ENCODE data around the gene ASB7.

ASB7 gene

DNA sequence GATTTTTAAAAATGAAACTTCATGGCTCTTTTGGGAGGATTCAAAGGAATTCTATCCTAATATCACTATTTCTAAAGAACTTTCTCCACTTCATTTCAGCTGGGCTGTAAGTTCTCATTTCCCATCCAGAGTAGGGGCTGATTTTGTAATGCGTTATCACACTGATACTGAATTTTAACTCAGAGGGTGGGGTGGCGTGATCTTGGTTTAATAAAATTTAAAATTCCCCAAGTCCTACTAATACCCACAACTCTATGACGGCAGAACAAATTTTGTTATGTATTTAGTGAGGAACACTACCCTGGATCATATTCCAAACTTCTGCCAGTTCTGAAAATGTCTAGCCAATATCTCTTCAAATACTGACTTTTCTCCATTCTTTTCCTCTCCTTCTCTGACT lies 92.7 kb downstream of the ASB7 start:
- H3K4me1 ChIP-seq (ENCODE audit: insufficient read depth, low read length): no peaks in the 10 kb centered on the region
- H3K27me3 ChIP-seq (ENCODE audit: insufficient read depth, low read length): peaks cover 2% of the 10 kb centered on the region
- H2AFZ ChIP-seq (ENCODE audit: low read depth, low read length): no peak overlapping the region
- H3K9me3 ChIP-seq (ENCODE audit: low read length): no peaks in the 10 kb centered on the region
- H3K36me3 ChIP-seq (ENCODE audit: insufficient read depth, low read length): no peaks in the 10 kb centered on the region
- H3K4me3 ChIP-seq (ENCODE audit: low read length): no peak overlapping the region

DNA sequence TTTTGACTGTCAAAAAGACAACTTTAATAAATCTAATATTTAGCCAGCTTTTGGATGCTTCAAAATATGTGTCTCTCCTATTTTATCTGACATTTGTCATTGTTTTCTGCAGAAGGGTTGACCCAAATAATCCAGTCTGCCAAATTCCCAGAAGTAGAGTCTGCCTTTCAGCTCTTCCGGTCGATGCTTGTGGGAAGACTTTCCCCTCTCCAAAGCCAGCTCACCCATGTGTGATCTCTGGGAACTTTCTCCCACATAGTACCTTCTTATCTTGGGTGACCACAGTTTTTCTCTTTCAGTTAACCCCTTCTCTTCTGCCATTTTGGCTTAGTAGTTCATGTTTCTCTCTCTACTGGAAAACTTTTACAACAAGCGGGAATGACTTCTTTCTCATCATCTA lies 94.1 kb downstream of the ASB7 start:
- Histone ChIP-seq H3K27me3 (ENCODE audit: insufficient read depth, low read length) (peaks cover 2% of the 10 kb centered on the region), H3K4me3 (ENCODE audit: low read length) (no peak overlapping the region), H3K9me3 (ENCODE audit: low read length) (no peaks in the 10 kb centered on the region), H3K4me1 (ENCODE audit: insufficient read depth, low read length) (no peaks in the 10 kb centered on the region), H2AFZ (ENCODE audit: low read depth, low read length) (no peak overlapping the region), H3K36me3 (ENCODE audit: insufficient read depth, low read length) (no peaks in the 10 kb centered on the region)
